NOMO-1 treated with DMSO at 0.1 percent for 48 hours (cell line): ENCODE results near the gene CSTB.

Experiments
- DNase-seq: peaks from one replicate; lab custom pipeline; 2025; ENCODE audit not compliant: unreplicated experiment; lab: John Stamatoyannopoulos, UW

Gene CSTB

GRCh38 chr21:43793243-43793642 lies 17.1 kb upstream of the CSTB start:
- DNase-seq = no peak

- DNase-seq = no peak
Observed at GRCh38 chr21:43792406-43792805, 16.3 kb upstream of the CSTB start.

- DNase-seq = no peak
Observed at GRCh38 chr21:43790010-43790524, 14.0 kb upstream of the CSTB start.

GRCh38 chr21:43789276-43790009 lies 13.3 kb upstream of the CSTB start, which contains the start of gene RRP1:
RRP1 (plus strand) TSS chr21:43789577; CDS start chr21:43789630, 53 bp downstream.
- peak; percentile 81 for DNase-seq

- DNase-seq = no peak
Observed at GRCh38 chr21:43786807-43787440, 10.8 kb upstream of the CSTB start.

- no peak for DNase-seq
Observed at GRCh38 chr21:43786300-43786806, 10.2 kb upstream of the CSTB start.

- DNase-seq = no peak
Observed at GRCh38 chr21:43785134-43785533, 9.0 kb upstream of the CSTB start.

- no peak for DNase-seq
Observed at GRCh38 chr21:43783098-43783700, 7.1 kb upstream of the CSTB start.

GRCh38 chr21:43782431-43783097 lies 6.5 kb upstream of the CSTB start:
- DNase-seq = no peak

- DNase-seq = no peak
Observed at GRCh38 chr21:43781846-43782245, 5.7 kb upstream of the CSTB start.

- DNase-seq = no peak
Observed at GRCh38 chr21:43779660-43780059, 3.6 kb upstream of the CSTB start.

- DNase-seq = peak; percentile 23
Observed at GRCh38 chr21:43778469-43779335, 2.6 kb upstream of the CSTB start.

GRCh38 chr21:43777953-43778352 lies 1.8 kb upstream of the CSTB start:
- DNase-seq = no peak

- DNase-seq = no peak
Observed at GRCh38 chr21:43775190-43775589, 918 bp downstream of the CSTB start.

- no peak for DNase-seq
Observed at GRCh38 chr21:43774163-43774562, 1.9 kb downstream of the CSTB start.

GRCh38 chr21:43772425-43772821 lies 3.7 kb downstream of the CSTB start:
- no peak for DNase-seq

GRCh38 chr21:43771698-43772424 lies 4.2 kb downstream of the CSTB start:
- no peak for DNase-seq

GRCh38 chr21:43771199-43771675 lies 4.9 kb downstream of the CSTB start:
- no peak for DNase-seq

GRCh38 chr21:43770066-43770655 lies 5.9 kb downstream of the CSTB start:
- no peak for DNase-seq
